HG03565 (cell line): ENCODE measurements around the gene KLK15.
"Not testable (repeated sequence)": the region's sequence is repeated elsewhere in the genome, so short reads cannot be mapped to it uniquely, and the experiment has no call there.

Experiments
- ATAC-seq: cut with Tn5 transposase; IDR thresholded peaks from one replicate; pipeline ENCODE4 v1.9.1; 2021; ENCODE audit warnings: mild to moderate bottlenecking, moderate library complexity; ENCODE audit not compliant: unreplicated experiment

The KLK15 gene

GRCh38 chr19:50822661-50823208 lies 10.6 kb downstream of the KLK15 start:
- ATAC-seq: no peak

- ATAC-seq: no peak
These were observed 11.8 kb downstream of the KLK15 start for GRCh38 chr19:50821622-50822021.

GRCh38 chr19:50821248-50821612 lies 12.1 kb downstream of the KLK15 start:
- ATAC-seq: no peak

- no peak for ATAC-seq
These were observed 12.7 kb downstream of the KLK15 start for GRCh38 chr19:50820549-50821247.

GRCh38 chr19:50820086-50820485 lies 13.3 kb downstream of the KLK15 start:
- ATAC-seq: no peak

GRCh38 chr19:50819636-50820035 lies 13.7 kb downstream of the KLK15 start:
- no peak for ATAC-seq

GRCh38 chr19:50818859-50819472 lies 14.4 kb downstream of the KLK15 start:
- ATAC-seq: no peak

GRCh38 chr19:50817941-50818858 lies 15.2 kb downstream of the KLK15 start:
- peak; percentile 42 for ATAC-seq

GRCh38 chr19:50815439-50815838 lies 17.9 kb downstream of the KLK15 start:
- no peak for ATAC-seq

GRCh38 chr19:50814883-50815282 lies 18.5 kb downstream of the KLK15 start:
- ATAC-seq: no peak

- ATAC-seq: no peak
These were observed 20.9 kb downstream of the KLK15 start for GRCh38 chr19:50812474-50812873.

- not testable (repeated sequence) for ATAC-seq
These were observed 21.6 kb downstream of the KLK15 start for GRCh38 chr19:50811622-50812238.

- ATAC-seq: no peak
These were observed 24.5 kb downstream of the KLK15 start for GRCh38 chr19:50808856-50809255.

GRCh38 chr19:50804420-50805272 lies 28.7 kb downstream of the KLK15 start:
- ATAC-seq: peak; percentile 87

GRCh38 chr19:50803633-50804419 lies 29.5 kb downstream of the KLK15 start:
- ATAC-seq: no peak

- no peak for ATAC-seq
These were observed 32.3 kb downstream of the KLK15 start for GRCh38 chr19:50801107-50801506.

- no peak for ATAC-seq
These were observed 33.9 kb downstream of the KLK15 start for GRCh38 chr19:50799547-50799851.

- ATAC-seq: no peak
These were observed 34.5 kb downstream of the KLK15 start for GRCh38 chr19:50798659-50799546.
